GM06990 (cell line): Measurements from ENCODE around the gene FLCN.
A peak's percentile ranks its signal among the peaks of the same experiment; 100 is the strongest.

ENCODE experiments used
- DNase-seq: peaks from one replicate; pipeline ENCODE4 v3.0.0-alpha.2; 2011; ENCODE audit not compliant: insufficient read length; ENCODE audit errors: extremely low read depth
- H3K27me3 ChIP-seq: replicated peaks from 2 replicates; pipeline ENCODE4 v1.6.0; 2011; ENCODE audit warnings: low read length; ENCODE audit not compliant: control insufficient read depth, insufficient read depth
- H3K36me3 ChIP-seq: 2 replicates; pipeline ENCODE4 v1.5.1; 2011; ENCODE audit warnings: low read length; ENCODE audit not compliant: control insufficient read depth, insufficient read depth
- H3K4me3 ChIP-seq: replicated peaks from 2 replicates; pipeline ENCODE4 v1.5.1; 2011; ENCODE audit warnings: low read depth, mild to moderate bottlenecking, control low read depth, low read length
- CTCF ChIP-seq: IDR thresholded peaks from 2 replicates; pipeline ENCODE4 v1.5.1; 2011; ENCODE audit warnings: low read length, control low read depth, mild to moderate bottlenecking, inconsistent platforms; ENCODE audit not compliant: insufficient read depth, poor library complexity, severe bottlenecking

Gene FLCN

DNA sequence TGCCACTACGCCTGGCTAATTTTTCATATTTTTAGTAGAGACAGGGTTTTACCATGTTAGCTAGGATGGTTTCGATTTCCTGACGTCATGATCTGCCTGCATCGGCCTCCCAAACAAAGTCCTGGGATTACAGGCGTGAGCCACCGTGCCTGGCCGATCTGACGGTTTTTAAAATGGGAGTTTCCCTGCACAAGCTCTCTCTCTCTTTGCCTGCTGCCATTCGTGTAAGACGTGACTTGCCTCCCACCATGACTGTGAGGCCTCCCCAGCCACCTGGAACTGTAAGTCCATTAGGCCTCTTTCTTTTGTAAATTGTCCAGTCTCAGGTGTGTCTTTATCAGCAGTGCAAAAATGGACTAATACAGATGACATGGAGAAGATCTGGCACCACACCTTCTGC, 4.7 kb upstream of the FLCN start:
- DNase-seq = no peak
- Histone ChIP-seq H3K4me3 (no peak overlapping the region), H3K36me3 (no peaks in the 10 kb centered on the region; the same call in 1 of the 2 replicates), H3K27me3 (no peaks in the 10 kb centered on the region)
- TF ChIP-seq CTCF = no peak

DNA sequence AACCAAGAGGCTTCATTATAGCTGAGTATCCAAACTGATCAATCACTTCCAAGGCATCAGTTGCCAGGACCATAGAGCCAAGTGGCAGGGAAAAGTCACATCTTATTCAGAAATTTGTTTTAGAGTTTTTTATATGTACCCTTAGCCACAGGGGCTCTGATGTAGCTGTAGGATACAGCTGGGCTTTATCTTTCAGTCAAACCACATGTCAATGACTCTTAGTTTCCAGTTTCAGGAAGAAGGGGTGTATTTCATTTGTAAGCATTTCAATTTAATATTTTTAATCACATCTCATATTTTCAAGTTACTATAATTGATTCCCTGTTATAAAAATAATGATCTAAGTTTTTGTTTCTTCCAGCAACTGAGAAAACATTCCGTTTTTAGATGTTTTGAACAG, 2.9 kb upstream of the FLCN start:
- no peak for DNase-seq
- no peaks in the 10 kb centered on the region for H3K27me3 ChIP-seq
- no peak overlapping the region for H3K4me3 ChIP-seq
- no peak for TF ChIP-seq CTCF
- H3K36me3 ChIP-seq = no peaks in the 10 kb centered on the region

DNA sequence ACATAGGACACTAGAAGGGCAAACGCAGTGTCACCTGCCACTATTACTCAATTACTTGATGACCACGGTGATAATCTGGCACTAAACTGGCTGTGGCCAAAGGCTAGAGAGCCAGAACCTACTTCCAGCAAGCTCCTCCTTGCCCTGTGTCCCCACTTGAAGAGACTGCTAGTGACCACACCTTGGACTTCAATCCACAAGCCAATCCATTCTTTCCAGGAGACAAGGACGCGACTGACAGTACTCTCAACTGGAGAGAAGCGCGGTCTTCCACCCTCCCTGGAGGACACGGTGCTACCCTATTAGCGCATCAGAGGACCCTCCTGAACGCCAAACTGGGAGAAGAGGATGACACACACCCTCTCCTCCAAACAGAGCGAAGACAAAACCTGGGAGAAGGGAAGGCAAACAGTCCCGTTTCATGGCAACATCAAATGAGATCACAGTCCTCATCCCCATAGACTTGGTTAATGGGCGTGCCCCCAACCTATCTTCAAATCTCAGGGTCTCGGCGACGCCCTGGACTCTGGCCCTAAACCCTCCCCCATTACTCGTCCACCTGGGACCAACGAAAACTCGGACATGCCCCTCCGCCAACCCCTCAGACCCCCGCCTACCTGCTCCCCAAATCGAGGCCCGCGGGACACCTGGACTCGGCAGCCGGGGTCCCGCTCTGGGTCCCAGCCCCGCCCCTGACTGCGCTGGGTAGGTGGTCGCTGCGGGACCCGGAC, 508 bp downstream of the FLCN start:
- TF ChIP-seq CTCF = no peak
- Histone ChIP-seq H3K36me3 (peaks cover 5% of the 10 kb centered on the region), H3K4me3 (peak overlapping the region; percentile 82), H3K27me3 (no peaks in the 10 kb centered on the region)
- DNase-seq = no peak

GRCh38 chr17:17235212-17236174, 1.5 kb downstream of the FLCN start:
- Histone ChIP-seq H3K36me3 (peaks cover 6% of the 10 kb centered on the region), H3K27me3 (no peaks in the 10 kb centered on the region), H3K4me3 (peak overlapping the region; percentile 82)
- TF ChIP-seq CTCF = no peak
- no peak for DNase-seq

DNA sequence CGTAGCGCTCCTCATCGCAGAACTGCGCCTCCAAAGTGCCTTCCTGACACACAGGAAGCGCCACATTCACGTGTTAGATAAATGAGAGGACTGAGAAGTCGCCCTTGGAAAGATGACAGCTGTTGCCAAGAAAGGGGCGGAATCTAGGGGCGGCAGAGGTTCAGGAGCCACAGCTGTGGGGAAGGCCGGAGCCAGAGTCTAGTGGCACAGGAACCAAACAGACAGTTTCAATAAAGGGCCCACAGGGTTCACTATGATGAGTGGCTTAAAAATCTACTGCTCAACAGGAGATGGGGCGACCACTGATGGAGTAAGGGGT, 4.7 kb downstream of the FLCN start:
- TF ChIP-seq CTCF = no peak
- Histone ChIP-seq H3K27me3 (no peaks in the 10 kb centered on the region), H3K4me3 (no peak overlapping the region), H3K36me3 (peaks cover 15% of the 10 kb centered on the region)
- no peak for DNase-seq
